ES-I3 (cell line): Measurements from ENCODE around the gene HDAC8.

Experiments used
- H3K36me3 ChIP-seq: 2 replicates; pipeline ENCODE4 v1.6.1; 2013; ENCODE audit warnings: mild to moderate bottlenecking, low read length, control low read depth, moderate library complexity; ENCODE audit not compliant: insufficient read depth
- H3K4me1 ChIP-seq: 2 replicates; pipeline ENCODE4 v1.6.1; 2013; ENCODE audit warnings: mild to moderate bottlenecking, control low read depth, low read length; ENCODE audit not compliant: insufficient read depth
- H3K9ac ChIP-seq: 2 replicates; pipeline ENCODE4 v1.6.1; 2013; ENCODE audit warnings: low read depth, mild to moderate bottlenecking, low read length, moderate library complexity
- H3K9me3 ChIP-seq: 2 replicates; pipeline ENCODE4 v1.6.1; 2013; ENCODE audit warnings: mild to moderate bottlenecking, low read length, moderate library complexity; ENCODE audit not compliant: control insufficient read depth, insufficient read depth

The HDAC8 gene

GRCh38 chrX:72317139-72317538, 255.5 kb downstream of the HDAC8 start:
- H3K9ac ChIP-seq, result no peak overlapping the region
- H3K36me3 ChIP-seq, result no peaks in the 10 kb centered on the region
- H3K9me3 ChIP-seq, result no peaks in the 10 kb centered on the region
- peaks cover 4% of the 10 kb centered on the region; the same call in 1 of the 2 replicates for H3K4me1 ChIP-seq

GRCh38 chrX:72316408-72317110, 256.1 kb downstream of the HDAC8 start:
- peaks cover 4% of the 10 kb centered on the region; the same call in 1 of the 2 replicates for H3K4me1 ChIP-seq
- H3K9ac ChIP-seq, result no peak overlapping the region
- H3K9me3 ChIP-seq, result no peaks in the 10 kb centered on the region
- H3K36me3 ChIP-seq, result no peaks in the 10 kb centered on the region

DNA sequence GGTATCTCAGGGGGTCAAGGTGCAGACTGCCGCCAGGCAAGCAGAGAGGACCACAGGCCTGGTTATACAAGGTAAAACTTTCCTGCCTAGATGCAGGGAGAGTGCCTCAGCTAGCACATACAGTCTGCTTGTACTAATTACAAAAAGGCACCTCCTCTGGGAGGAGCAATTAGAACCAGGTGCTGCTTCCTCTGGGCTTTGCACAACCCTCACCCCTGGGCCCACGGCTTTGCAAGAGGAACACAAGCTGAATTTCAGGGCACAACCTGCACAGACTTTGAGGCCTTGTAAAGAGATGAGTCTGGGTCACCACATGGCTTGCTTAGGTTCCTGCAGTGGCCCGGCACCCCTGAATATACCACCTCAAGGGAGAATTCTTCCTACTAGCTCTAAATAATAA, 257.8 kb downstream of the HDAC8 start:
- Histone ChIP-seq H3K9ac (no peak overlapping the region), H3K36me3 (no peaks in the 10 kb centered on the region), H3K9me3 (no peaks in the 10 kb centered on the region), H3K4me1 (peaks cover 4% of the 10 kb centered on the region; the same call in 1 of the 2 replicates)

DNA sequence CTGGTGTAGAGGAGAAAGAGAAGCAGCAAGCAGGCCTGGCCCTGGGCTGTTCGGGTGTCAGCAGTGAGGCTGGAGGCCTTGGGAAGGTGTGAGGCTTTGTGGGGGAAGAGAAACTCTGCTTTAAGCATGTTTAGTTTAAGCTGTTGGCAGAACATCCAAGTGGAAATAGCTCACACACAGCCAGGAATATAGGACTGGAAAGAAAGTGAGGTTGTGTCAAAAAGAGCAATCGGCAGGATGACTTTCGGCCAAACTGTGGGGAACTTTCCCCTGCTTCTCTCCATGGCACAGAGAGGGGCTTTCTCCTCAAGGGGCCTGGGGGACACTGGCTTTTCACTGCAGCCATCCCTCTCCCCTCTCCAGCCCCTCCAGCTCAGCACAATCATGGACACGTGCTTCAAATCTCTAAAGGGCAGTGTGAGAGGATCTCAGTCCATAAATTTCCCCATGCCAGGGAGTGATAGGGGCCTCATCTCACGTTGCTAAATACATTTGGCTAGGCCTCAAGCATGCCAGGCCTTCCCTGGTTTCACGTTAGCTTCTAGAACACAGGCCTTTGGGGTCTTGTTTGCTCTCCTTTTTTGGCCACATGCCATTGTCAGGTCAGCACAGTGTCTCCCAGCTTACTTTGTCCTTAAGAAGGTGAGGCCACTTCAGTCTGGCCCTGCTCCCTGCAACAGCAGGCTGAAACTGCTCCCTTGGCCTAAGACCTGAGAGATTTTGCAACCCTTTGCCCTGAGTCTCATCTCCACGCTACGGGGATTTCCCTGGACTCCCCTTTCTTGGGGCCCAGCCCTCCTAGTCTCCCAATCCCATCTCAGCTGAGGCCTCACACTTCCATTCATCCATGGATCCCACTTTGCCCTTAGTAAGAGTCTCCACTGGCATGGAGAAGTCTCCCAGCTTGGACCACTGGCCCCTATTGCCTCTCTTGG, 258.7 kb downstream of the HDAC8 start:
- no peak overlapping the region for H3K9ac ChIP-seq

DNA sequence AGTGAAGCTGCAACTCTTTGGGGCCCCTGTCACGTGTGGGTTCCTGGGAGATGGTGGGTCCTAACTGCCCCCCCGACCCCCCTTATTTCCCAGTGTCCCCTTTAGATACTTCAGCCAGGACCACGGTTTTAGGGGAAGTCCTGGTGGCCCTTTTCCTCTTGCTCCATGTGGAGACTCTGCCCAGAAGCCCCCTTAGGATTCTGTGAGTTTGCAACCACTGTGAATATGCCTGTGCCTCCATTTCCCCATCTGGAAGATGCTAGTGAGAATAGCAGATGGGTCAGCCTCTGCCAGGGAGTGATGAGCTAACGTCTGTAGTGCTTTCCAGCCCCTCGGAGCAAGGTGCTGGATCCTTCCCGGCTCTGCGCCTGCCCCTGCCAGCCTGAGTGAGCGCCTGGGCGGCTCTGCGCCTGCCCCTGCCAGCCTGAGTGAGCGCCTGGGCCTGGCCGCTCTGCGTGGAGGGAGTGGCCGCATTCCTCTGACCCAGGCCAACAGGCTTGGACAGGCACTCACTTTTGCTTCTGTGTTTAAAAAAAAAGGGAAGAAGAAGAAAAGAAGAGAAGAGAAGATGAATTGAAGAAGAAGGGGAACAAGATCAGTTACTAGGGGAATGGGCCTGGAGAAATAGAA, 260.2 kb downstream of the HDAC8 start:
- Histone ChIP-seq H3K4me1 (peaks cover 4% of the 10 kb centered on the region; the same call in 1 of the 2 replicates), H3K36me3 (no peaks in the 10 kb centered on the region), H3K9ac (no peak overlapping the region), H3K9me3 (no peaks in the 10 kb centered on the region)

More for the DNA sequence above, 258.7 kb downstream of the HDAC8 start:
- peaks cover 4% of the 10 kb centered on the region; the same call in 1 of the 2 replicates for H3K4me1 ChIP-seq
- no peaks in the 10 kb centered on the region for H3K36me3 ChIP-seq
- no peaks in the 10 kb centered on the region for H3K9me3 ChIP-seq

- H3K9me3 ChIP-seq, result no peaks in the 10 kb centered on the region
- H3K36me3 ChIP-seq, result no peaks in the 10 kb centered on the region
- no peaks in the 10 kb centered on the region for H3K4me1 ChIP-seq
- H3K9ac ChIP-seq, result peak overlapping the region; percentile 57
Observed at GRCh38 chrX:72309297-72310071, 263.2 kb downstream of the HDAC8 start.

- Histone ChIP-seq H3K9me3 (no peaks in the 10 kb centered on the region), H3K4me1 (no peaks in the 10 kb centered on the region), H3K9ac (peak overlapping the region; percentile 57), H3K36me3 (no peaks in the 10 kb centered on the region)
Observed at GRCh38 chrX:72308566-72309296, 263.9 kb downstream of the HDAC8 start.

- Histone ChIP-seq H3K36me3 (no peaks in the 10 kb centered on the region), H3K9me3 (no peaks in the 10 kb centered on the region), H3K4me1 (no peaks in the 10 kb centered on the region), H3K9ac (peak overlapping the region; percentile 57; the same call in 1 of the 2 replicates)
Observed at GRCh38 chrX:72308209-72308565, 264.5 kb downstream of the HDAC8 start.

DNA sequence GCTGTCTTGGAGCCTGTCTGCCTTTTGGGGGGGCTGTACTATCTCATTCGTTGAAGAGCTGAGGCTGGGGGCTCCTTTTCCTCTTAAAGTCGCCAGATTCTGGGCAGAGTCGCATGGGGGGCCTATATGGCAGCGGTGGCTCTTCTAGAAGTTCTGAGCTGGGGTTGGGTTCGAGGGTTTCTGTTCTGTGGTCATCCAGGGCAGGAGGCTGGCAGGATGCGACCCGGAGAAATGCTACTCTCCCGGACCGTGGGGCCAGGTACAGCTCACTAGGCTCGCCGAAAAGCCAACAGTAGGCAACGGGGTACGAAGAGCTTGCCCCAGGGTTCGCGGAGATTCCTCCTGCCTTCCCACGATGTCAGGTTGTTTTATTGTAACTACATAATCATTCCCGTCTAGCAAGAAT, 265.0 kb downstream of the HDAC8 start:
- Histone ChIP-seq H3K9me3 (no peaks in the 10 kb centered on the region), H3K9ac (peak overlapping the region; percentile 61; the same call in 1 of the 2 replicates), H3K4me1 (no peaks in the 10 kb centered on the region), H3K36me3 (no peaks in the 10 kb centered on the region)

GRCh38 chrX:72306851-72307645, 265.6 kb downstream of the HDAC8 start:
- Histone ChIP-seq H3K9me3 (no peaks in the 10 kb centered on the region), H3K36me3 (no peaks in the 10 kb centered on the region), H3K4me1 (no peaks in the 10 kb centered on the region), H3K9ac (peak overlapping the region; percentile 61)

DNA sequence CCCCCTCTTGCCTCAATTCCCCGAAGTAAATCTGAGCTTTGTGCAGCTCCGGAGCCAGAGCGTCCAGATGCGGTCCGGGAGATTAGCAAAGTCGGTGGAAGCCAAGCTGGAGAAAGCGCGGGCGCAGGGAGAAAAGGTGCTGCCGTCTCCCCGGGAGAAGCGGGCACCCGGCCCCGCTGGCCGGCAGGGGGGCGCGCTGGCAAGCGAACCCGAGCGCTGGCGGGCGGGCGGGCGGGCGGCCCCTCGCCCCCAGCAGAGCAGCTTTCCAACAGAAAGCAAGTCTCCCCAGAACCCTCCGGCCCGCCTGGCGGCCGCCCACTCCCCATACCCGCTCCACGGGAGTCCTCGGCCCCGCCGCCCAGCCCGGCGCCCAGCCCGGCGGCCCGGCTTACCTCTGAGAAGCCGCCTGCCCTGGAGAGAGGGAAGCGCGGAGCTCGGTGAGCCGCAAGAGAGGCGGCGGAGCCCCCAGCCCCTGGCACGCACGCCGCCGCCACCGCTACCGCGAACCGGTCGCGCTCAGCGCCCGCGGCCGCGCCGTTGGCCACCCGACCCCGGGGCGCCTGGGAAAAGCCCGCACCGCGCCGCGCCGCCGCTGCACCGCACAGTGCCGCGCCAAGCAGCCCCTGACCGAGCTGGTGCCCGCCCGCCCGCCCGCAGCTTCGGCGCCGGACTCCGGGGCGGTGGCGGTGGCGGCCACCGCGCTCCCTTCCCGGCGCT, 266.4 kb downstream of the HDAC8 start:
- peak overlapping the region; percentile 61 for H3K9ac ChIP-seq
- H3K9me3 ChIP-seq, result no peaks in the 10 kb centered on the region
- no peaks in the 10 kb centered on the region for H3K4me1 ChIP-seq
- no peaks in the 10 kb centered on the region for H3K36me3 ChIP-seq

DNA sequence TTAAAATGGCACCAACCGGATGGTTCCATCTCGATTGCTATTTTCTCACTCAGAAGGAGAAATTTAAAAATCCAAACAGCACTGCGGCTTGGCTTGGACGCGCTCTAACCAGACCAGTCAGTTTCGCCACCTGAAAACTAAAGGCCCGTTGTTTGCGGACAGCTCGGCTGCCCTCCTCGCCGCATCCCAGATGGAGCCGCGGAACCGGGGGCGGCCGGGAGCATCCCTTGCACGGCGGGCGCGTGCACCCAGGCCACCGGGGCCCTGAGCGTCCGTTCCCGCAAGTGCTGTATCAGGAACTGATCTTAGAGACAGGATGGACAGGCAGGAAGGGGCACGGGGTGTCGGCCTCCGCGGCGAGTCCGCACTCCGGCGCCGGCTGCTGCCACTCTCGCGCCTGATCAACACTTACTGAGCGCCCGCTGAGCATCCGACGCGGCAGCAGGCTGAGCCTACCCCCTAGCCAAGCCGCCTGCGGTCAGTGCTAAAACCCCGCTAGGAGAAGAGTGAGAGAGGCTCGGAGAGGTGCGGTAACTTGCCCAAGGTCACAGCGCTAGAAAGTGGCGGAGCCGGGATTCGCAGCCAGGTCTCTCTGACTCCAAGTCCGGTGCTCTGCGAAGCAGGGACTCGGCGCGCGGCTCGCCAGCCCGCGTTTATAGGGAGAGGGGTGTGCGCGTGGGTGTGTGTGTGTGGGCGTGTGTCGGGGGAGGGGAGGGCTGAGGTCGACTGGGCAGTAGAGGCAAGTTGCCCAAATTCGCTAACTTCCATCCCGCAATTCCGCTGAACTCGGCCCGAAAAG, 267.2 kb downstream of the HDAC8 start, which contains the start of gene CITED1:
TSS of gene CITED1 (minus strand) at position 629 of the 799 bp plus-strand sequence. CDS start 3,045 bp downstream, outside the sequence.
- H3K4me1 ChIP-seq, result no peaks in the 10 kb centered on the region
- peak within 1 kb of the TSS; percentile 61 for H3K9ac ChIP-seq
- H3K36me3 ChIP-seq, result no peaks in the 10 kb centered on the region
- H3K9me3 ChIP-seq, result no peaks in the 10 kb centered on the region
